Globus pallidus (tissue), 1 donor: ENCODE results near the gene P3R3URF.
A peak's percentile ranks its signal among the peaks of the same experiment; 100 is the strongest.

ENCODE experiments used
- DNase-seq: peaks from one replicate; pipeline ENCODE4 v3.0.0-alpha.2; 2015; ENCODE audit warnings: low spot score

The P3R3URF gene

DNA sequence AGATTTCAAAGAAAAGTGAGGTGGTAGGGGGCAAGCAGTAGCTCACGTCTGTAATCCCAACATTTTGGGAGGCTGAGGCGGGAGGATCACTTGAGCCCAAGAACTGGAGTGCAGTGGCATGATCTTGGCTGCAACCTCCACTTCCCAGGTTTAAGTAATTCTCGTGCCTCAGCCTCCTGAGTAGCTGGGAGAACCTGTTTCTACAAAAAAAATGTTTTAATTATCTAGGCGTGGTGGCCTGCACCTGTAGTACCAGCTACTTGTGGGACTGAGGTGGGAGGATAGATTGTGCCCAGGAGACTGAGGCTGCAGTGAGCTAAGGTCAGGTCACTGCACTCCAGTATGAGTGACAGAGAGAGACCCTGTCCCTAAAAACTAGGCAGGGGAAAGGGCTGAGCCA lies 4.0 kb downstream of the P3R3URF start:
- DNase-seq, result no peak

DNA sequence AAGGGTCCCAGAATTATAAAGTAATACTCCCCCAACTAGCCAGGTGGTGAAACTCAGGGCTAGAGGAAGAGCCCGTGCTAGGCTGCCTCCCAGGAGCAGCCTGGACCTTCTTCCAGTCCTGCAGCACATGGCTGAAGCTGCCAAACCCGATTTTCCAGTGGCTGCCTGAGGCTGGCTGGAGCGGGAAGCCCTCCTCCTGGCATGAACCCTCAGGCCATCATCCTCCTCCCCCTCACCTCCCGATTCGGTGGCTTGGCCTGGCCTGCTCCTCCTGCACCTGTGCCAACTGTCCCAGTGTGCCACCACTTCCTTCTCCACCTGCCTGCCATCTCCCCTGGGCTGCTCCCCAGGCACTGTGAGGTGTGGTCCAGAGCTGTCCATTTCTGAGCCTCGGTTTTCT lies 4.4 kb downstream of the P3R3URF start:
- no peak for DNase-seq

DNA sequence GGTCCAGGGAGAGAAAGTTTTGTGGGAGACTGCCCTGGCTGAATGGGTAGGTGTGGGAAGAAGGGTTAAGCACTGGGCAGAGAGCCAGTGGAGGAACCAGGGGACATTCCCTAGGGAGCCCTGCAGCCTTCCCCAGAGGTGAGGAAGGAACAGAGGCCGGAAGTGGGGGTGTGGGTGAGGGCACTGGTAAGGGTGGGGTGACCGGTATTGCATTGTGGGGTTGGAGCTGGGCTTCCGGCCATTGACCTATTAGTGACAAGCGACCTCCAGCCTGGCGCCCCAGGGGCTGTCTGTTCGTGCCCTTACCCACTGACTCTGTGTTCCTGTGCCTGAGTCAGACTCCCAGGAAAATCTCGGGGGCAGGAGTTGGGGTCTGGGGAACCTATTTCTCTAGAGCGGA lies 4.9 kb downstream of the P3R3URF start:
- no peak for DNase-seq

DNA sequence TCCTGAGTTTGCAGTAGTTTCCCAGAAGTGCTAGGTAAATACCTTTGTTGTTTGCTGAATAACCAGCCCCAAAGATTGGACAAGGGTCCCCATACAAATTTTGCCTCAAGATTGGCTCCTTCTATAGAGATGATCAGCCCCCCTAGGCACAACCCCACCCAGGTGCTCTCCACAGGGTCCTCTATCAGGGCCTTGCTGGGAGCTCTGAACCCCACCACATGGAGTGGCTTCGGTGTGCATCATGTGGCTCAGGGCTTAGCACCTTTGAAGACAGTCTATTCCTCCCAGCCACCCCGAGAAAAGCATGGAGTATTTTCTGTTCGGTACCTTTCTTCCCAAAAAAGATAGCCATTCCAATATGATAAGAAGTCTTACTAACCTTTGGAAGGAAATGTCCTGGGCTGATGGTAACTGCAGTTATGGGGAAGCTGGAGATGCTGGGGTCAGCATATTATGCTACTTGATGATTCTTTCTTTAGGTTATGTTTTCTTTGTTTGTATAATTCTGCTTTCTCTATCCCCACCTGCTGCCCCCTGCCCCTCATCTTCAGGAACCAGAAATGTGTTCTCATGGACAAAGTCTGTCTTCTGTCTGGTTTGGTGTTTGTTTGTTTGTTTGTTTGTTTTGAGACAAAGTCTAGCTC lies 6.4 kb downstream of the P3R3URF start:
- DNase-seq, result no peak

DNA sequence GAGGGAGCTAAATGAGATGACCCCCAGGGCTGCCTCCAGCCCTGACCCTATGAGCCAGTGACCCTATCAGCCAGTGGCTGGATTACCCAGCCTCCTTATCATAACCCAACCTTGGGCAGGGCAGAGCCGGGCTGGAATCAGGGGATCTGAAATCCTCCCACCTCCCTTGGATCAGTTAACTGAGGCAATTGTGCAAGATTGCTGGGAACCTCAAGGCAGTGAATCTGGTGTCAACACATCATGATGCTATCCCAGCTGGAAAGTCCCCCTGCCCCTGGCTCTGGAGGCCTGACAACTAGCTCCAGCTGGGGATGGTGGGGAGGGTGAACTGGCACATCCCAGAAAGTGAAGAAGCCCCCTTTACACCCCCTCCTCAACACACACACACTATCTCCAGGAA lies 7.8 kb downstream of the P3R3URF start:
- DNase-seq, result no peak

DNA sequence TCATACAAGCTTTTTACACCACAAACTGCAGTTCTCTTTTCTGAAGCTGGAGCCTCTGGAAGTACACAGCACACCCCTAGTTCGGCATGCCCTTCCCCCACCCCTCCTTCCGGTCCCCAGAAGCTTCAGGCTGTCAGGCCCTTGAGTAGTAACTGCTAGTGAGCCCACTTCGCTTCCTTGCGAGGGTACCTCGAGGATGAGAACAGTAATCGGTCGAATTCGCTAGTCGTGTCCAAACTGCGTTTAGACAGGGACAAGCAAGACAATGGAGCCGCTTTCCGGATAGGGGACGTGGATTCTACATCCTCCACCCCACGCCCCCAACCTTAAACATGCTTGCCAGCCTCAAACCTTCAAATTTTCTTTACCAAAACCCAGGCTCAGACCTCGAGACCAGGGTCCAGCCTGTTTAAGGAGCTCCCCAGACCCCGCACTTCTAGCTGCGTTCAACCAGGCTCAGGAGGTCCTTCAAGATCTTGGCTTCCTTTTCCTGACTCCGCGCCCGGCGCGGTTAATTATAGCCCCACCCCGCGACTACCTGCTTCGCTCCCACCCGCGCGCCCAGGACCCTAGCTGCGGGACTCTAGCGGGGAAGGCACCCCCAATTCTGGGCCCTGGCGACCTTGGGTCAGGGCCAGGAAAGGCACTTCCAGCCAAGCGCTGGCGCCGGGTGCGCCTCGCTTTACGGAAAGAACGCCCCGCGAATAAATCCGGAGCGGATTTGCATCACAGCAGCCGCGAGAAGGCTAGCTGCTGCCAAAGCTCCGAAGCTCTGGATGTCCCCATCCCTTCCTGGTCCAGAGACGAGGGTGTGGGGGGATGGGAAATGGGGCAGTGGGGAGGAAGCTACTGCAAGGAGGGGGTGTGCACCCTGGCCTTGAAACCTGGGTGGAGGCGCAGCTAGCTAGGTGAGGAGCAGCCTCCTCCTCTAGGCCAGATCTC lies 9.5 kb downstream of the P3R3URF start:
- no peak for DNase-seq

DNA sequence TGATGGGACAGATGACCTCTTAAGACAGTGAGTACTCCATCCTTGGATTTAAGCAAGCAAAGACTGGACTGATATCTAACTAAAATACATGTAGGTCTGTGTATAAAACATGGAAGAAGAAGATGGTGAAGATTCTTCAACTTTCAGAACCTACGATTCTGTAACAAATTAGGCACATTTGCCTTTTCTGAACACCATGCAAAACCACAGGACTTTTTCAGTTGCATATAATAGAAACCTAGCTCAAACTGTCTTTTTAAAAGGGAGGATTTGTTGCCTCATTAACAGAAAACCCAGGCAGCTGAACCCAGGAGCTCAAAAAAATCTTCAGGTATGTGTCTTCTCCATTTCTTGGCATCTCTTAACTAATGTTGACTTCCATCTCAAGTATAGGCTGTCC lies 16.1 kb downstream of the P3R3URF start:
- no peak for DNase-seq

DNA sequence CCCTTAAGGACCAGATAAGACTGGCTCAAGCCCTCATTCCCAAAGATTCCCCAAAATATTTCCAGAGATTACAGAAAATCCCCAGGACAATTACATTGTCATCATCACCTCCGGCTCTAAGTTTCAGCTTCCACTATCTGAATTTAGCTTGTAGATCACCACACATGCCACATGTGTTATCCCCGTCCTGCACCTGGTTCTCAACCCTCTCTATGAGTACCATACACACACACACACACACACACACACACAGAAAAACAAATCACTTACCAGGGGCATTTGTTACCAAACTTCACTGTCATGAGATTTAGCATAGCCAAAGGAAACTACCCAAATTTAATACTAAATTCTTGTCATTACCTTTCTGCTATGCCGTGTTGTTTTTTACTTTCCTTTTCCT lies 16.8 kb downstream of the P3R3URF start:
- DNase-seq, result no peak

DNA sequence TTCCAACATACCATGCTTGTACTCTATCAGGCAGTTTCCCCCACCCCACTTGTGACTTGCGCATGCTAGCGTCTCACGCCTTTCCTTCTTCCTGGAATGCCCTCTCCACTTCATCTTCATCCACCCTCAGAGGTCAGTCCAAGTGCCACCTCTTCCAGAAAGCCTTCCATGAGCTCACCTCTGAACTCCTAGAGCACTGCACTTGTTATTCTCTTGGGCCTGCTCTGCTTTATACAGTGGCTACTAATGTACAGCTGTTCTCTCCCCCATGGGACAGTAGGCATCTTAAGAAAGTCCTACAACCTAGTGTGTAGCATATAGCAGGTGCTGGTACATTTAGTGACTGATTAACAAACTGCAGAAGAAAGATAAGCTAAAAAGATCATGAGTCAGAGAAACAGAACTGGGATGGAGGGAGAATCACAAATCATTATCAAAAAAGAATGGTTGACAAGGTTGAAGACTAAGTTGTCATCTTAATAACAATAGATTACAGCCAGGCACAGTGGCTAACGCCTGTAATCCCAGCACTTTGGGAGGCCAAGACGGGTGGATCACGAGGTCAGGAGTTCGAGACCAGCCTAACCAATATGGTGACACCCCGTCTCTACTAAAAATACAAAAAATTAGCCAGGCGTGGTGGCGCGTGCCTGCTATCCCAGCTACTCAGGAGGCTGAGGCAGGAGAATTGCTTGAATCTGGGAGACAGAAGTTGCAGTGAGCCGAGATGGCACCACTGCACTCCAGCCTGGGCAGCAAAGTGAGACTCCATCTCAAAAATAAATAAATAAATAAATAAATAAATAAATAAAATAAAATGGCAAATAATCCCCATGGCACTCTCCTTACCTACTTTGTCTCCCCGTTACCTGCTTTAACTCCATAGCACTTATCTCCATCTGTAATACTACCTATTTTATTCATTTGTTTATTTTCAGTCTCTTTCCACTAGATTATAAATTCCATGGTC lies 17.7 kb downstream of the P3R3URF start:
- no peak for DNase-seq

DNA sequence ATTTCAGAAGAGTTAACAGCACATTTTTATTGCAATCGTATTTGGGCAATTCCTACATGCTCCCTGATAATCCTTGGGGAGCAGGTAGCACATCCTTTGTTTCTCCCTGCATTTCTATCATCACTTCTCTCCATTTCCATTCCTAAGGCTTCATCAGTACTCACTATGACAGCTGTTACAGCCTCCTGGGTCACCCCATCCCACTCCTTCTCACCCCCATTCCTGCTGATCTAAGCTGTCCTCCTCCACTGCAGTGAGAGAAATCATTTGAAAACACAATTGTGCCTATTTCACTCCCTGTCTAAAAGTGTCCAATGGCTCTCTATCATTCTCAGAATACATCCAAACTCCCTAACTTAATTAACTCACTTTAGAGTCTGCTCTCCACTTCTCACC lies 18.4 kb downstream of the P3R3URF start:
- DNase-seq, result no peak

DNA sequence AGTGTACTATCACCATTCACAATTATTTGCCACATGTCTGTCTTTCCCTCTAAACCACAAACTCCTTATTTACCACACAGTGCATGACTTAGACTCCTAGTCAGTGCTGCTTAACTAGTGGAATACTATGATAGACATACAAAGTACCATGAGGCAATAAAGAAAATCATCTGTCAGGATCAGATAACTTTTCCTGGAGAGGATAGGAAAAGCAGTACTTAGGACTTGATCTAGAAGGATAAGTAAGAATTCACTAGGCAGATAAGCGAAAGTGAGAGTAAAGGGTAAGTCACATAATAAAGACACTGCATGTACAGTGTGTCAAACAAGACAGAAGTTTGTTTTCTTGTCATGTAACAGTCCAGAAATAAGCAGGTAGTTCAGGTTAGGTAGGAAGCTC lies 22.6 kb downstream of the P3R3URF start:
- no peak for DNase-seq

DNA sequence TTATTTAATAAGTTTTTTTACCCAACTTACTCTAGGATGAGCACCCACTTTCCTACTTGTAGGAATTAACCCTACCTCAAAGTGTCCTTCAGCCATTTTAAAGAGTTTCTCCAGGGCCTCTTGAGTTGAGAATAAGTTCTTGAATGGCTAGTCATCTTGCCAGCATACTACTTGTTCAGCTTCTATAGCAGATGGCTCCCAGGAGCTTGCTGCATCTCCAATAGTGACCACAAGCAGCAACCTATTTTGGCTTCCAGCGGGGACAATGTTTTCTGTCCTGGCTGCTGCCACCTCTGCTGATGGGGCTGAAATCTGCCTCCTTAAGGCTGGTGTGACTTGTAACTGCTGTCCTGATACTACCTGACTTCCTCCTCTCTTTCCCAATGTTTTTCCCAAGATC lies 23.1 kb downstream of the P3R3URF start:
- no peak for DNase-seq

DNA sequence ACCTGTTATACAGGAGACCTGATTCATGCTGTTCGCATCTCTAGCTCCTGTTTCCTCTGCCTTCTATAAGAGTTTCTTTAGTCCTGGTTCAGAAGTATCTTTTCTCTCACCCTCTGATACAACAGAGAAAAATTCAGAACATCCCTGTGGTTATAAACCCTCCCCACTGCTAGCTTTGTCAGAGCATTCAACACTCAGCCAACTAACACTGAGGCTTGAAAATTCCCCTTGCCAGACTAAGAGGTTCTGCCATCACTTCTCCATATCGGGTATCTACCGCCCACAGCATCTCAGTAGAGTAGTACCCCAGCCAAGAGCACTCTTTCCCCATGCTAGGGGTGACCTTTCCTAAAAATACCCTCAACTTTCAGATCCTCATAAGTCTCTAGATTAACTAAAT lies 24.3 kb downstream of the P3R3URF start:
- DNase-seq, result no peak

DNA sequence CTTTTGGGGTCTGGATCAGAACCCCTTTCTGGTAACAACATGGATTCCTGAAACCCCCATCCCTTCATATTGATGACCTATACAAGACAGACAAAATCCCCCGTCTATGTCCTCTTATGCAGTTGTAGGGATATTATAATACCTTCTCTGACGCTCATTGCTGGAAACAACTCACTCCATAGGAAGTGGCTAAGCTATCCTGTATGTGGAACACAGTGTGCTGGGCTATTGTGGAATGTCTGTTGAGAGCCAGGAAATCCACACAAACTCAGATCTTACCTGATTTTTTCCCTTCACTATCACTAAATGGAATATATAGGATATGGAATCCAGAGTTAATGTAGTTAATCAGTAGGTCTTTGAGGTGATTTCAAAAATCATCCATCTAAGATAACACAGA lies 26.2 kb downstream of the P3R3URF start:
- DNase-seq, result no peak

DNA sequence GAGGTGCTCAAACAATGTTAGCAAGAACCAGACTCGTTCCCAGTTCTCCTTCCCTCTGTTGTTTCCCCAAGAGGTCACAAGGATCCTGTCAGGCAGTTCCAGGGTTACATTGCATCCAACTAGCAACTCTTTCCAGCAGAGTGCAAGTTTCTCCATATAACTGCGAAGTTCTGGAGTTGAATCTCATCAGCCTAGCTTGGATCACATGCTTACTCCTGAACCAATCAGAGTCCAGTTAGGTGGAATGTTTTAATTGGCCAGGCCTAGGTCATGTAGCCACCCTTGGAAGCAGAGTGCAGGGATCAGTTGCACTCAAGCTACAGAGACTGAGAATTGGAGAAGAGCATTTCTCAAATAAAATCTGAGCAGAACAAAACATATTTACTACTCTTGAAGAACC lies 28.0 kb downstream of the P3R3URF start:
- no peak for DNase-seq

DNA sequence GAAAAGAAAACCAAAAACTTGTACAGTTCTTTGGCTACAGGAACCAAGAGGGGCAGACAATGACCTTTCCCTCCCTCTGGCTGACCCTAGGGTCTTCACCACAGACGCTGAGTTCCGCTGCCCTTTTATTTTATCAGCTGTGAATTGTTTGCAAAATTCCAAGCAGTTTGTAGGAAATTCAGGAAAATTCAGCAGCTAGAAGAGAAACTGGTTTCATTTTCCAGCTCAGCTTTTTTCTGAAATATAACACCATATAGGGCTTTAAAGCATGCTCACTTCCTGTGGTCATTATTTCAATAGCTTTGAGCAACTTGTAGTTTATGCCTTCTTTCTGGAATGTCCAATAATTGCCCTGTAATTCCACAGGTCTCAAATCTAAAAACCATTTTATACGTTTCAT lies 38.4 kb downstream of the P3R3URF start:
- no peak for DNase-seq

DNA sequence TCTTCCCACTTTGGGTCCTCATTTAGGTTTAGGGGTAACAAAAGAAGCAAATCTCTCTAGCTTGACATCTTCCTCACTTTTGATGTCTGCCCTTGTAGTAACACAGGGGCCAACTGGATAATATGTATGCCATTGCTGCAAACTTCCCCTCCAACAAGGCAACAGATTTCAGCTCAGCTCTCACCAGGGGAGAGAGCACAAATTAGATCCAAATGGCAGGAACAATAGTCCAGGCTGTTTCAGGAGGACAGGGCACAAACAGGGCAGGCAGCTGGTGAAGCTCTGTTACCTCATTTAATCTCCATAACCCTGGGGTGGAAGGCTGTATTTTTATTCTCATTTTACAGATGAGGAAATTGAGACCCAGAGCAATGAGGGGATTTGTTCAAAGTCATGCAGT lies 39.6 kb downstream of the P3R3URF start:
- no peak for DNase-seq

DNA sequence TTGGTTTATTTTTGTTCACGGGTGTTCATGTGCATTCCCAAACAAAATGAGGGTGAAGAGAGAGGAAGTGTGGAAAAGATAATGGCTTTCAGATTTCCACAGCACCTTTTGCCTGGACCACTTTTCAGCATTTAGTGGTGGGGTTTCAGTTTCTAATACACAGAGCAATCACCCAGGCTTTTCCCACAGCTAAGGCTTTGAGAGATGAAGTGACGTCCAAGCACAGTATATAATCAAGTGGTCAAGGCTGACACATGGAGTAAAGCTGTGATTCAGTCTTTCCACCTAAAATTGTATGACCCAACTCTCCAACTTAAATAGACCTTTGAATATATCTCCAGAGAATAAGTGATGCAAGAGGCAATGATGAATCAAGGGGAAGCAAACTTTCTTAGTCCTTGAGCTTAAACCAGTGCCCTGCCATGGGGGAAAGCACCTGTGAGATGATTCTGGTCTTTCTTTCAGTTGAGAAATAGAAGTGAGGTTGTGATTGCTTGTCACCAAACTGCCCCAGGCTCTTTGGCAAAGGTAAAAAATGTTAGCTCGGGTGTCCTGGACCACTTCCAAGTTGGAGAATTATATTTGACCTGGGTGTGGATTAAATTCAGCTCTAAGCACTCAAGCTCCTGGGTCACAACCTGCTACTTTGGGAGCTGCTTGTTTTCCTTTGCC lies 41.5 kb downstream of the P3R3URF start:
- no peak for DNase-seq

DNA sequence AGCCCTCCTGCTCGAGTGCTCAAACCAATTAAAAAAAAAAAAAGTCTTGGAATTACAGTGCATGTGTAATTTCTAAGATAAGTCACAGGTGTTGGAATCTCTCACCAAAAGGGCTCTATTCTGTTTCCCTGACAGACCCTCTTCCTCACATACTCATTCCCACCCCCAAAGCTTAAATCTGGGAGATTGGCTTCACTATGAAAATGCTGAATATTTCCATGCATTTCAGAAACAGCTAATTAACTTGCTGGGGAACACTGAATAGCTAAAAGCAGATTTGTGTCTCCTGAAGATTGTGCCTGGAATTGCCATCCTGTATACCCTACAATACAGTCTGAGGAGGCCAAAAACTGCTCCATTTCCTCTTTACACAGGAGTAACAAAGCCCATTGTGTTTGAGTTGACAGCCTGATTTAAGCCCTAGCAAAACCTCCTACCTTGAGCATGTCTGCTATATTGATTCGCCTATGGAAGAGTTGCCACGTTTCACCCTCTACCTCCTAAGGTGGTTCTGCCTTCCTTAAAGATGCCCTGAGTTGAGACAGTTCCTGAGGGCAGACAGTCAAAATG lies 42.4 kb downstream of the P3R3URF start:
- DNase-seq, result no peak

DNA sequence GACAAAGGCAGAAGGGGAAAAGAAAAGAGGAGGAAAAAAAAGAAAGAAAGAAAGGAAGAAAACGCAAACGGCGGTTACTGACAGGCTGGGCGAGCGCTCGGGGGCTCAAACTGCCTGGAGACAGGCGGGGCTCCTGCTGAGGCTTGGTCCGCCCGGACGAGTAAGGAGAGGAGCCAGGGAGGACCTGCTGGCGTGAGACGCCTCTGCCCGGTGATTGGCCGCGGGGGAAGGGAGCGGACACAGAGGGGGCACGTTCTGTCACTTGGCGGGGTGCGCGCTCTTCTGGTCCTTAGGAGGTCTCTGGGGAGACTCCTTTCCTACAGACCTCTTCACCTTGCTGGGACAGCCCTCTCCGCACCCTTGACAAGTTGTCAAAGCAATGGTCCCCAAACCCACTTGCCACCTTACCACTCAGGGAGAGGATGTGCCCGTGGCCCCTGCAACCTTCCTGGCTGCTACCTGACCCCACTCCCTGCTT lies 43.1 kb downstream of the P3R3URF start:
- DNase-seq, result no peak

DNA sequence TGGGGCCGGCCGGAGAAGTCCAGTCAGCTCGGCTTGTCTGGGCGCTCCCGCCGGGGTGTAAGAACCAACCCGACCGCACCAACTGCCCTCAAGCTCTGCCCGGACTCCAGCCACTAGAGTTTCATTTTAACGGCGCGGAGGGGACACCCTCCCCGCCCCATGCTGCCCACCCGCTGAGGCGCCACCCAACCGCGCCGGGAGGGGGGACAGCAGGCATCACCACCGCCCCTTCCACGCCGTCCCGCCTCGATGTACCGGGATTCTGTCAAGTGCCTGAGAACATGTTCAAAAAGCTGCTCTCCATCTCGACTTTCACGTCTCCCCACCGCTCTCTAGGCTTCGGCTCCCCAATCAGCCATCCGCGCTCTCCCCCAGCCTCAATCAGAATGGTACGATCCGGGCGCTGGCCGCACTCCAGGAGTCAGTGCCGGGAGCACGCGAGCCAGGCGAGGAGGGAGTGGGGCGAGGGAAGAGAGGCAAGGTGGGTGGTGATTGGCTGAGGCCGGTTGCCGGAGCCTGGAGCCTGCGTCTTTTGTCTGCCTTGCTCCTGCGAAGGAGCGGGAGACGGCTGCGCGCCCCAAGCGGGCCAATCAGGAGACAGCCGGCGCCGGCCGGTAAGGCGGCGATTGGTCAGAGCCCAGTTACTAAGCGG lies 43.6 kb downstream of the P3R3URF start, which contains the start of gene PIK3R3:
Gene PIK3R3 (minus strand): TSS at position 101 of the 652 bp plus-strand sequence. CDS start 677 bp downstream, outside the sequence.
- peak; percentile 97 for DNase-seq
